Stimulated activated naive CD8-positive, alpha-beta T cell treated with anti-CD3 and anti-CD28 coated beads, Interleukin-15, amount 100 ng/mL, for 72 hours (primary cell): ENCODE data around the gene TMEM126A.
"Not testable (repeated sequence)": the region's sequence is repeated elsewhere in the genome, so short reads cannot be mapped to it uniquely, and the experiment has no call there.

ENCODE experiments used
- ATAC-seq: fragments of 150-1000 bp; cut with Tn5 transposase; 2 replicates; pipeline ENCODE4 v1.10.0; 2021; ENCODE audit warnings: mild to moderate bottlenecking, moderate library complexity
- DNase-seq, 2 donors: peaks; one replicate each; pipeline ENCODE4 v3.0.0; 2021 to 2022
- H3K27ac Mint-ChIP-seq, 2 donors: one replicate each; pipeline ENCODE4 v1.8.0; 2022; ENCODE audit warnings: mild to moderate bottlenecking in 2 of 2, mixed read lengths in 2 of 2, moderate library complexity in 2 of 2
- H3K27me3 Mint-ChIP-seq: one replicate; pipeline ENCODE4 v1.8.0; 2022; ENCODE audit warnings: mixed read lengths
- H3K4me1 Mint-ChIP-seq: one replicate; pipeline ENCODE4 v1.8.0; 2022; ENCODE audit warnings: mild to moderate bottlenecking, mixed read lengths
- H3K4me3 Mint-ChIP-seq, 2 donors: one replicate each; pipeline ENCODE4 v1.8.0; 2022; ENCODE audit warnings: mild to moderate bottlenecking in 2 of 2, mixed read lengths in 2 of 2, moderate library complexity in 1 of 2
- H3K9me3 Mint-ChIP-seq, 2 donors: one replicate each; pipeline ENCODE4 v1.8.0; 2022; ENCODE audit warnings: mixed read lengths in 2 of 2

The TMEM126A gene

GRCh38 chr11:85647604-85648299, at the start of gene TMEM126A:
Gene TMEM126A, plus strand, starts transcription at chr11:85647967. Its CDS starts 2,289 bp downstream, at chr11:85650256.
- Mint-ChIP-seq H3K4me3 (peak within 1 kb of the TSS; percentile 83 to 94), H3K27ac (peak within 1 kb of the TSS; percentile 86 to 95), H3K4me1 (peaks cover 36% of the 10 kb centered on the region), H3K27me3 (peaks cover 17% of the 10 kb centered on the region), H3K9me3 (no peaks in the 10 kb centered on the region)
- DNase-seq (peak; percentile 87 to 92), ATAC-seq (peak; percentile 97)

- Mint-ChIP-seq H3K4me1 (no peaks in the 10 kb centered on the region), H3K4me3 (no peak overlapping the region), H3K27ac (no peak overlapping the region), H3K27me3 (no peaks in the 10 kb centered on the region), H3K9me3 (no peaks in the 10 kb centered on the region)
- no peak for DNase-seq
- no peak for ATAC-seq
Measured at GRCh38 chr11:85599083-85599482, 48.7 kb upstream of the TMEM126A start.

GRCh38 chr11:85602526-85603213, 45.1 kb upstream of the TMEM126A start:
- H3K4me1 Mint-ChIP-seq = no peaks in the 10 kb centered on the region
- ATAC-seq (no peak), DNase-seq (no peak)
- H3K27ac Mint-ChIP-seq = no peak overlapping the region
- no peaks in the 10 kb centered on the region for H3K27me3 Mint-ChIP-seq
- H3K4me3 Mint-ChIP-seq = no peak overlapping the region
- no peaks in the 10 kb centered on the region for H3K9me3 Mint-ChIP-seq

- Mint-ChIP-seq H3K4me3 (no peak overlapping the region), H3K4me1 (no peaks in the 10 kb centered on the region), H3K27me3 (no peaks in the 10 kb centered on the region), H3K9me3 (no peaks in the 10 kb centered on the region), H3K27ac (no peak overlapping the region)
- no peak for ATAC-seq
- no peak for DNase-seq
Measured at GRCh38 chr11:85603220-85603619, 44.5 kb upstream of the TMEM126A start.

GRCh38 chr11:85606237-85606636, 41.5 kb upstream of the TMEM126A start:
- H3K4me1 Mint-ChIP-seq, H3K9me3 Mint-ChIP-seq, H3K4me3 Mint-ChIP-seq, H3K27me3 Mint-ChIP-seq, H3K27ac Mint-ChIP-seq, ATAC-seq, DNase-seq: not testable (repeated sequence)

GRCh38 chr11:85608621-85609020, 39.1 kb upstream of the TMEM126A start:
- H3K4me1 Mint-ChIP-seq, H3K27ac Mint-ChIP-seq, H3K27me3 Mint-ChIP-seq, H3K9me3 Mint-ChIP-seq, H3K4me3 Mint-ChIP-seq, ATAC-seq, DNase-seq: not testable (repeated sequence)

- H3K27ac Mint-ChIP-seq, H3K4me3 Mint-ChIP-seq, H3K4me1 Mint-ChIP-seq, ATAC-seq, H3K27me3 Mint-ChIP-seq, H3K9me3 Mint-ChIP-seq: not testable (repeated sequence)
- peak in 1 of 2 donors; percentile 21 for DNase-seq
Measured at GRCh38 chr11:85609286-85609685, 38.5 kb upstream of the TMEM126A start.

- not testable (repeated sequence) for H3K27me3 Mint-ChIP-seq, DNase-seq, ATAC-seq, H3K4me3 Mint-ChIP-seq, H3K9me3 Mint-ChIP-seq, H3K27ac Mint-ChIP-seq, H3K4me1 Mint-ChIP-seq
Measured at GRCh38 chr11:85611643-85612042, 36.1 kb upstream of the TMEM126A start.

GRCh38 chr11:85619499-85619898, 28.3 kb upstream of the TMEM126A start:
- ATAC-seq (no peak), DNase-seq (peak in 1 of 2 donors; percentile 21)
- Mint-ChIP-seq H3K27ac (no peak overlapping the region), H3K27me3 (no peaks in the 10 kb centered on the region), H3K4me1 (no peaks in the 10 kb centered on the region), H3K4me3 (no peak overlapping the region), H3K9me3 (no peaks in the 10 kb centered on the region)

GRCh38 chr11:85620256-85620655, 27.5 kb upstream of the TMEM126A start:
- peaks cover 5% of the 10 kb centered on the region for H3K4me1 Mint-ChIP-seq
- H3K27ac Mint-ChIP-seq = no peak overlapping the region
- DNase-seq = no peak
- H3K9me3 Mint-ChIP-seq = no peaks in the 10 kb centered on the region
- no peak for ATAC-seq
- H3K27me3 Mint-ChIP-seq = no peaks in the 10 kb centered on the region
- no peak overlapping the region for H3K4me3 Mint-ChIP-seq

- Mint-ChIP-seq H3K27me3 (no peaks in the 10 kb centered on the region), H3K4me1 (peaks cover 43% of the 10 kb centered on the region), H3K27ac (no peak overlapping the region), H3K4me3 (peak overlapping the region; percentile 92 to 95), H3K9me3 (no peaks in the 10 kb centered on the region)
- ATAC-seq = no peak
- no peak for DNase-seq
Measured at GRCh38 chr11:85626496-85626895, 21.3 kb upstream of the TMEM126A start.

GRCh38 chr11:85627332-85627997, 20.3 kb upstream of the TMEM126A start, which contains the start of gene DLG2:
Gene DLG2, minus strand, starts transcription at chr11:85627344.
- Mint-ChIP-seq H3K27me3 (no peaks in the 10 kb centered on the region), H3K27ac (peak within 1 kb of the TSS; percentile 95 to 97), H3K4me3 (peak within 1 kb of the TSS; percentile 92 to 95), H3K9me3 (no peaks in the 10 kb centered on the region), H3K4me1 (peaks cover 43% of the 10 kb centered on the region)
- ATAC-seq (peak; percentile 14), DNase-seq (no peak)

- H3K27me3 Mint-ChIP-seq = no peaks in the 10 kb centered on the region
- peak within 1 kb of the TSS; percentile 96 to 97 for H3K27ac Mint-ChIP-seq
- DNase-seq = peak; percentile 94 to 96
- no peaks in the 10 kb centered on the region for H3K9me3 Mint-ChIP-seq
- H3K4me3 Mint-ChIP-seq = peak within 1 kb of the TSS; percentile 92 to 95
- peaks cover 43% of the 10 kb centered on the region for H3K4me1 Mint-ChIP-seq
- peak; percentile 98 for ATAC-seq
Measured at GRCh38 chr11:85627998-85628770, 19.6 kb upstream of the TMEM126A start, which contains the start of gene TMEM126B. Gene TMEM126B, plus strand, starts transcription at chr11:85628593. Its CDS starts 15 bp downstream, at chr11:85628608.

- Mint-ChIP-seq H3K9me3 (no peaks in the 10 kb centered on the region), H3K27ac (peak overlapping the region; percentile 96 to 97), H3K4me1 (peaks cover 43% of the 10 kb centered on the region), H3K4me3 (peak overlapping the region; percentile 92 to 95), H3K27me3 (no peaks in the 10 kb centered on the region)
- ATAC-seq (peak; percentile 14), DNase-seq (peak in 1 of 2 donors; percentile 21)
Measured at GRCh38 chr11:85628771-85629341, 18.9 kb upstream of the TMEM126A start.

GRCh38 chr11:85634747-85635146, 13.0 kb upstream of the TMEM126A start:
- DNase-seq (no peak), ATAC-seq (no peak)
- Mint-ChIP-seq H3K9me3 (no peaks in the 10 kb centered on the region), H3K4me3 (no peak overlapping the region), H3K27ac (no peak overlapping the region), H3K27me3 (no peaks in the 10 kb centered on the region), H3K4me1 (peaks cover 14% of the 10 kb centered on the region)
